Measurements from ENCODE around the gene ERCC8. TPM values are rescaled to one million over a fixed set of nuclear protein-coding genes. Genes with fewer than 3 reads are reported as not detected.

ERCC8 gene
- total and polyA plus RNA-seq, 9 of the 15 experiments (the other 6 are each of a cell fraction or from before 2014, with no cell fraction given), result 10.1 to 41.8 (median 24.4) TPM

GRCh38 chr5:60830581-60831127 lies 114.2 kb downstream of the ERCC8 start:
- H3K27ac ChIP-seq (ENCODE audit: extremely low read depth, low read depth, low read length), result no peak overlapping the region
- no peaks in the 10 kb centered on the region for H3K27me3 ChIP-seq (ENCODE audit: control insufficient read depth in 2 of 2, insufficient read depth in 2 of 2, low read length in 2 of 2)
- in situ Hi-C loops (cut with MboI), result no loop called here
- FAIRE-seq (no peak), DNase-seq (ENCODE audit: extremely low read depth in 1 of 4, low spot score in 3 of 4) (no peak), ATAC-seq (no peak)
- ChIA-PET CTCF (ENCODE audit: low intra/inter-chr PET ratio) (no interaction called here), POLR2A (interaction anchor here (1.1 to 1.3 kb wide), 3 partner anchors 10 to 15 kb away, joined by 3 read pairs; no protein-coding TSS in a partner anchor)
- H3K4me1 ChIP-seq (replicated peaks in 1 of 2; ENCODE audit: control insufficient read depth in 2 of 2, insufficient read depth in 2 of 2, low read length in 2 of 2), result no peaks in the 10 kb centered on the region
- no peak overlapping the region for H3K4me3 ChIP-seq
- intact Hi-C loops (cut with micrococcal nuclease), result no loop called here
- H3K79me2 ChIP-seq (ENCODE audit: control insufficient read depth, insufficient read depth, low read length), result no peaks in the 10 kb centered on the region
- no peak overlapping the region for H3K9ac ChIP-seq (ENCODE audit: insufficient read depth in 1 of 2, low read depth in 2 of 2, low read length in 2 of 2)
- TF ChIP-seq THRB (CRISPR knock-in tag; conservative IDR thresholded peaks at IDR 0.05) (no peak), MLX (CRISPR knock-in tag; conservative IDR thresholded peaks at IDR 0.05) (no peak), CEBPG (CRISPR knock-in tag; IDR thresholded peaks at IDR 0.05) (no peak), CEBPG (tag; conservative IDR thresholded peaks at IDR 0.05 in 1 of 2, IDR thresholded peaks at IDR 0.05 in 1 of 2) (0 out of 4 replicates have a peak, but pooled peaks of 1 of the 2 experiments have one; percentile 14)
- BruUV-seq (replicated peaks), result no TSS peak
- H3K4me2 ChIP-seq (ENCODE audit: insufficient read depth, low read length), result no peak overlapping the region
- H2AFZ ChIP-seq (ENCODE audit: low read depth, low read length), result no peak overlapping the region
- H3K9me1 ChIP-seq (ENCODE audit: control insufficient read depth, insufficient read depth, low read length), result no peaks in the 10 kb centered on the region
- no peaks in the 10 kb centered on the region for H4K20me1 ChIP-seq (replicated peaks; ENCODE audit: control insufficient read depth, insufficient read depth, low read length)
- no peaks in the 10 kb centered on the region for H3K9me3 ChIP-seq (replicated peaks; ENCODE audit: control insufficient read depth, insufficient read depth, low read depth, low read length)
- H3K36me3 ChIP-seq (ENCODE audit: control insufficient read depth, insufficient read depth, low read length), result no peaks in the 10 kb centered on the region

Data from K562 (cell line).